GM12874 (cell line): ENCODE results near the gene ALDH1L1.

ENCODE experiments used
- CTCF ChIP-seq: IDR thresholded peaks from 2 replicates; pipeline ENCODE4 v1.5.1; 2011; ENCODE audit warnings: low read depth, mild to moderate bottlenecking, control low read depth, low read length, moderate library complexity; ENCODE audit not compliant: insufficient read depth

The ALDH1L1 gene

DNA sequence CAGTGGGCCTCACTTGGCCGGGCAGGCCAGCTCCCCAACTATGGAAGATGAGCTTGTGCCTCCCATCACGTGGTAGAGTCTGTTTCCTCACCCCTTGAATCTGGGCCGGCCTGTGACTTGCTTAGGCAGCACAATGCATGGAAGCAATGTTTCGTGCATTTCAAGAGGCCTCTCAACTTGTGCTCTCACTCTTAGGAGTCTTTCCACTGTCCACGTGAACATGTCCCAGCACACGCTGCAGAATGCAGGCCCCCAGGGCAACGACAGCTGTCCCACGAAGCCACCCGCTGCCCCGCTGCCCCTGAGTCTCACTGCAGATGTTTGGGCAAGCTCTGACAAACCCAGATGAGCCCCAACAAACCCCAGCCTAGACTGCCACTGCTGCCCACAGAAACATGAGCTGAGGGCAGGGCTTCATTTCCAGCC lies 69.2 kb downstream of the ALDH1L1 start:
- no peak for TF ChIP-seq CTCF

DNA sequence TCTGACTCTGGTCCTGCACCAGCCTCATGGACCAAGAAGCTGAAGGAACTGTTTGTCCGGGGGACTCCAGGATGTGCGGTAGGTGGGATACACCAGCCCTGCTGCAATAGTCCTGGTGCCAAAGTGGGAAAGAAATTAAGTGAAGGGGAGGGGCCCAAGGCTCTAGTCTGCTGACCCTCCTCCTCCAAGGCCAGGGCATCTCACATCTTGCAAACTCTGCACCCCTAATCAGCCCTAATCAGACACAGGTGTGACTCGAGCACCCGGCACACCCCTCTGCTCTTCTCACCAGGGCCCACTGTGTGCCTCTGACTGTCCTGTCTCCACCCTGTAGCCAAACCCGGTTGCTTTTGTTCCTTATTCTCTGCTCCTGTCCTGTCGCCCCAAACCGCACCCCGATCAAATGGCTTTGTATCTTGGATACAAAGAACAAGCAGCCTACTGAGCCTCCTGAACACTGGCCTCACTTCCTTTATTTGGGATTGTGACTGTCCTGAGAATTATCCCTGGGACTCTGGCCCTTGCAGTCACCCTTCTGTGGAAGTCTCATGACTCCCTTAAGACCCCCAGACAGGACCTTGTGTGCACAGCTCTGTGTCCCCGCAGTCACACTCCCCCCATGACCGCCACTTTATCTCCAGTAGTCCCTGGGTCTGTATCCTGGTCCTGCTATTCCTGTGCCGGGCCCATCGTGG lies 69.8 kb downstream of the ALDH1L1 start:
- TF ChIP-seq CTCF = no peak

- TF ChIP-seq CTCF = no peak
These were observed 70.5 kb downstream of the ALDH1L1 start for GRCh38 chr3:126109880-126110235.

GRCh38 chr3:126109146-126109879 lies 71.1 kb downstream of the ALDH1L1 start:
- TF ChIP-seq CTCF = no peak

GRCh38 chr3:126108676-126109050 lies 71.7 kb downstream of the ALDH1L1 start:
- no peak for TF ChIP-seq CTCF

DNA sequence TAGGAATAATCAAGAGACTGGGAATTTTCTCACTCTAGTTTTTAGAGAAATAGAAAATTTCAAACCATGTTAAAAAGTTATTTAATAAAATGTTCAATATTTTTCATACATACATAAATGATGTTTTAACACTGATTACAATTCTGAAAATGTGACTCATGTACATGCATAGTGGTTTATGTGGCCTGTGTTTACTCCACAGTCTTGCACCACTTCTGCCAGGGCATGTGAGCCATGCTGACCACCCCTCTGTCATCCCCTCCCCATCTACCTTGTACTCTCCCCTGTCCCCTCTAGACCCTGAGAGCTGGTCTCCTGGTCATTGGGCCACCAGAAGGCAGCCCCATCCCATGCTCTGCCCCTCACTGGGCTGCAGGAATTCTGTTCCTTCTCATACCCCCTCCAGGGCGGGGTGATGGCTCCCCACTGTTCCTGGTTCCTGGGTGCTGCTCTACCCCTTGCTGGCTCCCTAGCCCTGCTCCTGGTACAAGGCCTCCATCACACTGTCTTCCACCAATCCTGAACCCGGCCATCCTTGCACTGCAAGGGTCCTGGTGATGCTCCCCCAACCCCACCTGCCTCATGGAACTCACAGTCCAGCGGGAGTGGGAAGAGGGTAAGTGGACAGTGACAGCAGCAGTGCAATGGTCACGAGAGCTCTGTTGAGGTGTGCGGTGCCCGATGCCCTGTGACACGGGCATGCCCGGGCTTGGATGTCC lies 72.3 kb downstream of the ALDH1L1 start:
- no peak for TF ChIP-seq CTCF

GRCh38 chr3:126107203-126107939 lies 73.0 kb downstream of the ALDH1L1 start:
- no peak for TF ChIP-seq CTCF
